HepG2 (cell line): ENCODE results near the gene SQSTM1. TPM values are rescaled to one million over a fixed set of nuclear protein-coding genes. Genes with fewer than 3 reads are reported as not detected.

Experiments
- CC2D1A ChIP-seq: sonication (generic); formaldehyde crosslinking; IDR thresholded peaks from 2 replicates; pipeline ENCODE4 v1.8.1; 2023; ENCODE audit warnings: mild to moderate bottlenecking, missing genetic modification reagents
- HNRNPK ChIP-seq: fragments of 200-400 bp; formaldehyde crosslinking; IDR thresholded peaks from 2 replicates; pipeline ENCODE4 v1.6.1; 2018; ENCODE audit warnings: low read length, low read depth, moderate library complexity, mild to moderate bottlenecking; ENCODE audit not compliant: poor library complexity, severe bottlenecking
- MAFK ChIP-seq, 2 experiments: IDR thresholded peaks in 1 of 2; conservative IDR thresholded peaks in 1 of 2; 2 replicates each; pipeline ENCODE4 v1.6.1; 2011; ENCODE audit warnings: improper control_type of control experiment in 2 of 2, low read length in 2 of 2
- MTA3 ChIP-seq: sonication (generic); formaldehyde crosslinking; IDR thresholded peaks from 2 replicates; pipeline ENCODE4 v1.4.0; 2020; ENCODE audit warnings: missing genetic modification reagents
- RXRA ChIP-seq: sonication (generic); formaldehyde crosslinking; IDR thresholded peaks from 2 replicates; pipeline ENCODE4 v1.5.1; 2020; ENCODE audit warnings: missing genetic modification reagents
- SYNCRIP ChIP-seq: fragments of 200-400 bp; formaldehyde crosslinking; IDR thresholded peaks from 2 replicates; pipeline ENCODE4 v1.6.1; 2018; ENCODE audit warnings: mild to moderate bottlenecking, low read depth, low read length; ENCODE audit not compliant: insufficient read depth
- THAP8 ChIP-seq: sonication (generic); formaldehyde crosslinking; IDR thresholded peaks from 2 replicates; pipeline ENCODE4 v1.5.1; 2020; ENCODE audit warnings: missing genetic modification reagents, mild to moderate bottlenecking, borderline replicate concordance
- TMF1 ChIP-seq: sonication (generic); formaldehyde crosslinking; IDR thresholded peaks from 2 replicates; pipeline ENCODE4 v1.8.1; 2022; ENCODE audit warnings: low read depth, missing genetic modification reagents
- TRIM24 ChIP-seq: sonication (generic); formaldehyde crosslinking; IDR thresholded peaks from 2 replicates; pipeline ENCODE4 v1.8.0; 2022; ENCODE audit warnings: mild to moderate bottlenecking, missing genetic modification reagents
- UBTF ChIP-seq: sonication (generic); formaldehyde crosslinking; IDR thresholded peaks from 2 replicates; pipeline ENCODE4 v1.4.0; 2020; ENCODE audit warnings: mild to moderate bottlenecking, missing genetic modification reagents
- ZBTB49 ChIP-seq: sonication (generic); formaldehyde crosslinking; IDR thresholded peaks from 2 replicates; pipeline ENCODE4 v1.4.0; 2020; ENCODE audit warnings: missing genetic modification reagents, borderline replicate concordance
- ZMYM4 ChIP-seq: sonication (generic); formaldehyde crosslinking; IDR thresholded peaks from 2 replicates; pipeline ENCODE4 v1.8.1; 2023; ENCODE audit warnings: mild to moderate bottlenecking, missing genetic modification reagents
- ZNF746 ChIP-seq: sonication (generic); formaldehyde crosslinking; IDR thresholded peaks from 2 replicates; pipeline ENCODE4 v1.8.0; 2022; ENCODE audit warnings: mild to moderate bottlenecking, missing genetic modification reagents
- ZNF780A ChIP-seq: sonication (generic); formaldehyde crosslinking; IDR thresholded peaks from 2 replicates; pipeline ENCODE4 v1.8.0; 2022; ENCODE audit warnings: mild to moderate bottlenecking, missing genetic modification reagents, moderate library complexity
- ZSCAN20 ChIP-seq: sonication (generic); formaldehyde crosslinking; IDR thresholded peaks from 2 replicates; pipeline ENCODE4 v1.4.0; 2020; ENCODE audit warnings: missing genetic modification reagents, mild to moderate bottlenecking, borderline replicate concordance
- polyA plus RNA-seq, 8 experiments: library from polyadenylated mRNA; depleted of rRNA in 3 of 8; stranded (reverse) in 7 of 8; unstranded in 1 of 8; fragments of >200 nt; fragmentation: Illumina TruSeq in 4 of 8; extraction: Trizol in 4 of 8; gene quantifications; 2 replicates each; pipeline versions ENCODE4 v1.2.1 to v1.2.3, GENCODE V29; 2011 to 2016; ENCODE audit warnings: low read depth in 4 of 8, missing spikeins in 1 of 8, mixed read lengths in 1 of 8; ENCODE audit not compliant: insufficient read depth in 1 of 8
- total RNA-seq, 5 experiments: library from RNA; depleted of rRNA; stranded (reverse); fragments of >200 nt; fragmentation: Illumina TruSeq; extraction: Trizol; gene quantifications; 2 replicates each; pipeline ENCODE4 v1.2.3, GENCODE V29; 2016; ENCODE audit warnings: low read depth in 1 of 5
- TF ChIP-seq, protein P1 (sequence below): sonication (generic); formaldehyde crosslinking; IDR thresholded peaks from 2 replicates; pipeline ENCODE4 v1.9.0; 2021; ENCODE audit warnings: mild to moderate bottlenecking, missing genetic modification reagents

SQSTM1 gene
- total and polyA plus RNA-seq, 2 of the 13 experiments (the other 11 are each of a cell fraction or from before 2014, with no cell fraction given), result 90.9 to 160 TPM

- TF ChIP-seq, protein P1, sequence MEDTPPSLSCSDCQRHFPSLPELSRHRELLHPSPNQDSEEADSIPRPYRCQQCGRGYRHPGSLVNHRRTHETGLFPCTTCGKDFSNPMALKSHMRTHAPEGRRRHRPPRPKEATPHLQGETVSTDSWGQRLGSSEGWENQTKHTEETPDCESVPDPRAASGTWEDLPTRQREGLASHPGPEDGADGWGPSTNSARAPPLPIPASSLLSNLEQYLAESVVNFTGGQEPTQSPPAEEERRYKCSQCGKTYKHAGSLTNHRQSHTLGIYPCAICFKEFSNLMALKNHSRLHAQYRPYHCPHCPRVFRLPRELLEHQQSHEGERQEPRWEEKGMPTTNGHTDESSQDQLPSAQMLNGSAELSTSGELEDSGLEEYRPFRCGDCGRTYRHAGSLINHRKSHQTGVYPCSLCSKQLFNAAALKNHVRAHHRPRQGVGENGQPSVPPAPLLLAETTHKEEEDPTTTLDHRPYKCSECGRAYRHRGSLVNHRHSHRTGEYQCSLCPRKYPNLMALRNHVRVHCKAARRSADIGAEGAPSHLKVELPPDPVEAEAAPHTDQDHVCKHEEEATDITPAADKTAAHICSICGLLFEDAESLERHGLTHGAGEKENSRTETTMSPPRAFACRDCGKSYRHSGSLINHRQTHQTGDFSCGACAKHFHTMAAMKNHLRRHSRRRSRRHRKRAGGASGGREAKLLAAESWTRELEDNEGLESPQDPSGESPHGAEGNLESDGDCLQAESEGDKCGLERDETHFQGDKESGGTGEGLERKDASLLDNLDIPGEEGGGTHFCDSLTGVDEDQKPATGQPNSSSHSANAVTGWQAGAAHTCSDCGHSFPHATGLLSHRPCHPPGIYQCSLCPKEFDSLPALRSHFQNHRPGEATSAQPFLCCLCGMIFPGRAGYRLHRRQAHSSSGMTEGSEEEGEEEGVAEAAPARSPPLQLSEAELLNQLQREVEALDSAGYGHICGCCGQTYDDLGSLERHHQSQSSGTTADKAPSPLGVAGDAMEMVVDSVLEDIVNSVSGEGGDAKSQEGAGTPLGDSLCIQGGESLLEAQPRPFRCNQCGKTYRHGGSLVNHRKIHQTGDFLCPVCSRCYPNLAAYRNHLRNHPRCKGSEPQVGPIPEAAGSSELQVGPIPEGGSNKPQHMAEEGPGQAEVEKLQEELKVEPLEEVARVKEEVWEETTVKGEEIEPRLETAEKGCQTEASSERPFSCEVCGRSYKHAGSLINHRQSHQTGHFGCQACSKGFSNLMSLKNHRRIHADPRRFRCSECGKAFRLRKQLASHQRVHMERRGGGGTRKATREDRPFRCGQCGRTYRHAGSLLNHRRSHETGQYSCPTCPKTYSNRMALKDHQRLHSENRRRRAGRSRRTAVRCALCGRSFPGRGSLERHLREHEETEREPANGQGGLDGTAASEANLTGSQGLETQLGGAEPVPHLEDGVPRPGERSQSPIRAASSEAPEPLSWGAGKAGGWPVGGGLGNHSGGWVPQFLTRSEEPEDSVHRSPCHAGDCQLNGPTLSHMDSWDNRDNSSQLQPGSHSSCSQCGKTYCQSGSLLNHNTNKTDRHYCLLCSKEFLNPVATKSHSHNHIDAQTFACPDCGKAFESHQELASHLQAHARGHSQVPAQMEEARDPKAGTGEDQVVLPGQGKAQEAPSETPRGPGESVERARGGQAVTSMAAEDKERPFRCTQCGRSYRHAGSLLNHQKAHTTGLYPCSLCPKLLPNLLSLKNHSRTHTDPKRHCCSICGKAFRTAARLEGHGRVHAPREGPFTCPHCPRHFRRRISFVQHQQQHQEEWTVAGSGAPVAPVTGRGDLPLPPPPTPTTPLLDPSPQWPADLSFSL (CRISPR knock-in tag), result no peak
- TF ChIP-seq MAFK (conservative IDR thresholded peaks at IDR 0.05 in 1 of 2, IDR thresholded peaks at IDR 0.05 in 1 of 2; ENCODE audit: low read length in 2 of 2) (no peak), ZBTB49 (CRISPR knock-in tag) (no peak), ZMYM4 (peak; percentile 81), MTA3 (CRISPR knock-in tag) (no peak), ZNF780A (peak; percentile 42; the same call in 1 of the 2 replicates), UBTF (CRISPR knock-in tag) (peak; percentile 80; the same call in 1 of the 2 replicates), TMF1 (CRISPR knock-in tag) (peak; percentile 84), ZSCAN20 (CRISPR knock-in tag) (no peak; the same call in 1 of the 2 replicates), HNRNPK (peak; percentile 16), THAP8 (CRISPR knock-in tag) (peak; percentile 70), CC2D1A (CRISPR knock-in tag) (no peak), ZNF746 (peak; percentile 24; the same call in 1 of the 2 replicates), TRIM24 (CRISPR knock-in tag) (no peak), SYNCRIP (no peak), RXRA (CRISPR knock-in tag) (no peak; the same call in 1 of the 2 replicates)
These were observed 38.1 kb downstream of the SQSTM1 start, which contains the start of gene MRNIP (continued) for GRCh38 chr5:179858586-179859427.
